Thymus (tissue), 11 donors: ENCODE data around the gene LTBP1. TPM values are rescaled to one million over a fixed set of nuclear protein-coding genes. Genes with fewer than 3 reads are reported as not detected.

Source experiments
- DNase-seq, 9 donors: peaks; one replicate each; pipeline ENCODE4 v3.0.0-alpha.2; 2013; ENCODE audit warnings: low spot score in 9 of 9, low read depth in 6 of 9, missing footprints in 1 of 9
- H3K27ac ChIP-seq, 2 donors: one replicate each; pipeline ENCODE4 v1.5.1; 2013; ENCODE audit warnings: control low read depth in 1 of 2, low read depth in 1 of 2, low read length in 1 of 2, mild to moderate bottlenecking in 1 of 2, moderate library complexity in 1 of 2
- H3K27me3 ChIP-seq, 2 donors: one replicate each; pipeline ENCODE4 v1.5.1; 2013; ENCODE audit warnings: low read length in 1 of 2; ENCODE audit not compliant: control insufficient read depth in 2 of 2, insufficient read depth in 1 of 2
- H3K36me3 ChIP-seq, 2 donors: one replicate each; pipeline ENCODE4 v1.5.1; 2013; ENCODE audit warnings: low read length in 1 of 2, mild to moderate bottlenecking in 1 of 2, moderate library complexity in 1 of 2; ENCODE audit not compliant: control insufficient read depth in 2 of 2, insufficient read depth in 2 of 2
- H3K4me1 ChIP-seq, 2 donors: one replicate each; pipeline ENCODE4 v1.5.1; 2013; ENCODE audit warnings: low read length in 2 of 2; ENCODE audit not compliant: control insufficient read depth in 2 of 2, insufficient read depth in 2 of 2
- H3K4me3 ChIP-seq, 2 donors: one replicate each; pipeline ENCODE4 v1.5.1; 2013; ENCODE audit warnings: low read length in 2 of 2, control low read depth in 1 of 2, mild to moderate bottlenecking in 1 of 2
- H3K9me3 ChIP-seq, 2 donors: one replicate each; pipeline ENCODE4 v1.5.1; 2013; ENCODE audit warnings: low read length in 1 of 2, mild to moderate bottlenecking in 1 of 2; ENCODE audit not compliant: control insufficient read depth in 2 of 2, insufficient read depth in 1 of 2
- WGBS: extraction: QIAGEN DNeasy Blood & Tissue Kit; methylation state at CpG from one replicate; pipeline ENCODE4 v1.1.7; 2013; 5-methylcytosine and 5-hydroxymethylcytosine counted together
- polyA plus RNA-seq: library from polyadenylated mRNA; stranded (reverse); fragments of 200-250 nt; gene quantifications from one replicate; pipeline ENCODE4 v1.2.3, GENCODE V29; 2013
- total RNA-seq: library from RNA; stranded (reverse); fragments of 120-200 nt; gene quantifications from one replicate; pipeline ENCODE4 v1.2.4, GENCODE V29; 2013
- donor health status: healthy.

LTBP1 gene
- total and polyA plus RNA-seq, 2 donors, result 13.3 to 17.7 TPM

GRCh38 chr2:33115196-33115595 lies 168.4 kb downstream of the LTBP1 start:
- Histone ChIP-seq H3K4me1 (no peaks in the 10 kb centered on the region), H3K27ac (no peak overlapping the region), H3K36me3 (no peaks in the 10 kb centered on the region), H3K4me3 (no peak overlapping the region), H3K9me3 (no peaks in the 10 kb centered on the region), H3K27me3 (no peaks in the 10 kb centered on the region)
- DNase-seq, result no peak
- 98% methylated on average over 2 of the region's 2 CpGs for WGBS

DNA sequence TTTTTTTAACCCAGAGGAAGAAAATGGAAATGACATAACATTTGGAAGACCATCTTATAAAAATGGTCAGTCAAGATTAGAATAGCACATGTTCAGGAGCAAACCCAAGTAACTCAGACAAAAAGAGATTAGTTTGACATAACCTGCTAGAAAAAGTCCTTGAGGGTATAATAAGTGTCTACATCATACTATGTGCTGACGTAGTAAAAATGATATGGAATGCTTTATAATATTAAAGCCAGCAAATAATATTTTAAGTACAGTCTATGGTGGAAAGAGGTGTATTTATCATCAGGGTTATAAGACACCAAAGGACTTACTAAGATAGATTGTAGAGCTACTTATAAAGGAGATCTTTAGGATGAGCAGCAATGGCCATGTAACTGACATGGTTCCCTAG lies 169.0 kb downstream of the LTBP1 start:
- no peak for DNase-seq
- 95% methylated on average over 1 of the region's 1 CpG for WGBS
- no peaks in the 10 kb centered on the region for H3K4me1 ChIP-seq
- no peak overlapping the region for H3K27ac ChIP-seq
- no peak overlapping the region for H3K4me3 ChIP-seq
- H3K27me3 ChIP-seq, result no peaks in the 10 kb centered on the region
- no peaks in the 10 kb centered on the region for H3K36me3 ChIP-seq
- H3K9me3 ChIP-seq, result no peaks in the 10 kb centered on the region

GRCh38 chr2:33116799-33117198 lies 170.0 kb downstream of the LTBP1 start:
- 95% methylated on average over 4 of the region's 4 CpGs for WGBS
- no peak overlapping the region for H3K27ac ChIP-seq
- no peak for DNase-seq
- H3K27me3 ChIP-seq, result no peaks in the 10 kb centered on the region
- H3K4me1 ChIP-seq, result no peaks in the 10 kb centered on the region
- H3K36me3 ChIP-seq, result no peaks in the 10 kb centered on the region
- H3K4me3 ChIP-seq, result no peak overlapping the region
- no peaks in the 10 kb centered on the region for H3K9me3 ChIP-seq

- no peaks in the 10 kb centered on the region for H3K27me3 ChIP-seq
- no peak for DNase-seq
- H3K4me3 ChIP-seq, result no peak overlapping the region
- H3K36me3 ChIP-seq, result no peaks in the 10 kb centered on the region
- WGBS, result 94% methylated on average over 6 of the region's 6 CpGs
- no peaks in the 10 kb centered on the region for H3K9me3 ChIP-seq
- no peak overlapping the region for H3K27ac ChIP-seq
- no peaks in the 10 kb centered on the region for H3K4me1 ChIP-seq
These were observed 171.9 kb downstream of the LTBP1 start for GRCh38 chr2:33118651-33119050.

GRCh38 chr2:33121416-33121815 lies 174.7 kb downstream of the LTBP1 start:
- Histone ChIP-seq H3K9me3 (no peaks in the 10 kb centered on the region), H3K4me1 (no peaks in the 10 kb centered on the region), H3K27me3 (no peaks in the 10 kb centered on the region), H3K4me3 (no peak overlapping the region), H3K27ac (no peak overlapping the region), H3K36me3 (no peaks in the 10 kb centered on the region)
- WGBS, result 98% methylated on average over 10 of the region's 10 CpGs
- no peak for DNase-seq

- H3K27ac ChIP-seq, result no peak overlapping the region
- no peak overlapping the region for H3K4me3 ChIP-seq
- 97% methylated on average over 10 of the region's 10 CpGs for WGBS
- DNase-seq, result no peak
- H3K4me1 ChIP-seq, result no peaks in the 10 kb centered on the region
- no peaks in the 10 kb centered on the region for H3K27me3 ChIP-seq
- H3K36me3 ChIP-seq, result no peaks in the 10 kb centered on the region
- H3K9me3 ChIP-seq, result no peaks in the 10 kb centered on the region
These were observed 175.2 kb downstream of the LTBP1 start for GRCh38 chr2:33121925-33122324.

DNA sequence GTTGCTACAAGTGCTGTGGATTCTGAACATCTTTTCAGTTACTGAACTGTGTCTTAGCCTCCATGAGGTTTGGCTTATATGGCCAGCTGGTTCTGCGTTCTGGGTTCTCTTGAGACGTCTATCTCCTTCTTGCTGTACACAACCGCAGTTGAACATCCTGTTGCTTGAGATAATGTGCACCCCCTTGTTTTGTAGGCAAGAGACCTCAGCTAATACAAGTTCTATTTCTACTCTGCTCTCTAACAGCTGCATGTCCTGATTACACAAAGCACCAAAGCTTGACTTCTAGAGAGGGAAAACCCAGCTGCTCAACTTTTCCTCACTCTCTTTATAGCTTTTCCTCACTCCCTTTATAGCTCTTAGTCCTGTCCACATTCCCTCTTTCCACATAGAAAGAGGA lies 176.0 kb downstream of the LTBP1 start:
- Histone ChIP-seq H3K27me3 (no peaks in the 10 kb centered on the region), H3K36me3 (no peaks in the 10 kb centered on the region), H3K4me1 (no peaks in the 10 kb centered on the region), H3K4me3 (no peak overlapping the region), H3K27ac (no peak overlapping the region), H3K9me3 (no peaks in the 10 kb centered on the region)
- no peak for DNase-seq
- WGBS, result 98% methylated on average over 3 of the region's 3 CpGs

- H3K4me3 ChIP-seq, result no peak overlapping the region
- DNase-seq, result no peak
- H3K27ac ChIP-seq, result no peak overlapping the region
- no peaks in the 10 kb centered on the region for H3K4me1 ChIP-seq
- no peaks in the 10 kb centered on the region for H3K9me3 ChIP-seq
- H3K36me3 ChIP-seq, result no peaks in the 10 kb centered on the region
- H3K27me3 ChIP-seq, result no peaks in the 10 kb centered on the region
These were observed 176.5 kb downstream of the LTBP1 start for GRCh38 chr2:33123216-33123615.

DNA sequence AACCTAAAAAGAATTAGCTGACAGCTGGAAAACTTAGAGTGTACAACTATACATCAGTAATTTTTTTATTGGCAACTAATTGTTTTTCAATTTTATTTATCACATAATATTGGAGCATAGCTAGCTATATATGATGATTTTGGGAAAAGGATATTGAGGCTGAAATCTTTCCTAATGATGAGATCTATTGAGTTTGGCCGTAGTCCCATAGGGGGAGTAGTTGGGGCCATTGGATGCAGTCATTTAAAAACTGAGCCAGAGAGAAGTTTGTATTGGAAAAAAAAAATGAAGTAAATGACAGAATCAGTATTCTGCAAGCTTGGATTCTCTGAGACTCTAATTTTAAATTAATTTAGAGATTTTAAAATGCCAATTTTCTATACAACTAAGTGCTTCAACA lies 179.8 kb downstream of the LTBP1 start:
- WGBS, result 95% methylated on average over 1 of the region's 1 CpG

GRCh38 chr2:33126958-33127357 lies 180.2 kb downstream of the LTBP1 start:
- H3K27ac ChIP-seq, result no peak overlapping the region
- no peaks in the 10 kb centered on the region for H3K36me3 ChIP-seq
- H3K4me1 ChIP-seq, result no peaks in the 10 kb centered on the region
- no peak overlapping the region for H3K4me3 ChIP-seq
- DNase-seq, result no peak
- no peaks in the 10 kb centered on the region for H3K9me3 ChIP-seq
- no peaks in the 10 kb centered on the region for H3K27me3 ChIP-seq
- 95% methylated on average over 3 of the region's 3 CpGs for WGBS

More for the DNA sequence above, 179.8 kb downstream of the LTBP1 start:
- Histone ChIP-seq H3K4me3 (no peak overlapping the region), H3K27me3 (no peaks in the 10 kb centered on the region), H3K4me1 (no peaks in the 10 kb centered on the region), H3K9me3 (no peaks in the 10 kb centered on the region), H3K36me3 (no peaks in the 10 kb centered on the region), H3K27ac (no peak overlapping the region)
- no peak for DNase-seq
